HL-60 (cell line): ENCODE data around the gene CHCHD6.

Experiments
- DNase-seq, 2 experiments: peaks; one replicate each; pipeline ENCODE4 v3.0.0-alpha.2; 2010 to 2020; ENCODE audit warnings: low read depth in 1 of 2, low spot score in 1 of 2
- H3K27ac ChIP-seq: fragments of 250-450 bp; sonication (Bioruptor Pico); replicated peaks from 2 replicates; pipeline ENCODE4 v1.5.1; 2020; ENCODE audit warnings: mild to moderate bottlenecking, moderate library complexity
- H3K27me3 ChIP-seq: fragments of 250-450 bp; sonication (Bioruptor Pico); 2 replicates; pipeline ENCODE4 v1.5.1; 2021; ENCODE audit warnings: mild to moderate bottlenecking, moderate library complexity; ENCODE audit not compliant: insufficient read depth, poor library complexity, severe bottlenecking
- H3K4me3 ChIP-seq: replicated peaks from 2 replicates; pipeline ENCODE4 v1.5.1; 2011; ENCODE audit warnings: mild to moderate bottlenecking, control low read depth, low read length; ENCODE audit not compliant: insufficient read depth
- CTCF ChIP-seq: IDR thresholded peaks from one replicate; pipeline ENCODE4 v1.5.1; 2011; ENCODE audit warnings: low read length, control low read depth, inconsistent platforms; ENCODE audit not compliant: insufficient read depth
- GABPA ChIP-seq: IDR thresholded peaks from 2 replicates; pipeline ENCODE4 v1.6.1; 2012; ENCODE audit warnings: low read depth
- POLR2AphosphoS5 ChIP-seq: IDR thresholded peaks from 2 replicates; pipeline ENCODE4 v1.6.1; 2012; ENCODE audit warnings: low read depth
- REST ChIP-seq: IDR thresholded peaks from 2 replicates; pipeline ENCODE4 v1.6.1; 2012; ENCODE audit warnings: low read depth; ENCODE audit not compliant: insufficient replicate concordance
- SPI1 ChIP-seq: IDR thresholded peaks from 2 replicates; pipeline ENCODE4 v1.6.1; 2012; ENCODE audit warnings: low read depth, mild to moderate bottlenecking, borderline replicate concordance

CHCHD6 gene

GRCh38 chr3:126666658-126667528 lies 37.1 kb upstream of the CHCHD6 start:
- no peak for TF ChIP-seq SPI1
- no peak for TF ChIP-seq REST
- TF ChIP-seq CTCF, result no peak
- TF ChIP-seq GABPA, result no peak
- TF ChIP-seq POLR2AphosphoS5, result no peak
- no peak for DNase-seq
- H3K4me3 ChIP-seq, result no peak overlapping the region
- no peaks in the 10 kb centered on the region for H3K27me3 ChIP-seq
- no peak overlapping the region for H3K27ac ChIP-seq

- TF ChIP-seq REST (no peak), CTCF (no peak), SPI1 (no peak), GABPA (no peak), POLR2AphosphoS5 (no peak)
- H3K27me3 ChIP-seq, result no peaks in the 10 kb centered on the region
- no peak overlapping the region for H3K27ac ChIP-seq
- DNase-seq, result no peak
- no peak overlapping the region for H3K4me3 ChIP-seq
Measured at GRCh38 chr3:126667631-126668449, 36.2 kb upstream of the CHCHD6 start.

- Histone ChIP-seq H3K4me3 (no peak overlapping the region), H3K27ac (no peak overlapping the region), H3K27me3 (no peaks in the 10 kb centered on the region)
- no peak for DNase-seq
- TF ChIP-seq SPI1, result no peak
Measured at GRCh38 chr3:126668450-126669401, 35.3 kb upstream of the CHCHD6 start.

GRCh38 chr3:126671521-126671920 lies 32.5 kb upstream of the CHCHD6 start:
- TF ChIP-seq SPI1, result peak; percentile 6; the same call in 1 of the 2 replicates
- TF ChIP-seq CTCF, result no peak
- TF ChIP-seq POLR2AphosphoS5, result no peak
- TF ChIP-seq REST, result no peak
- no peak for TF ChIP-seq GABPA
- no peak for DNase-seq

More at GRCh38 chr3:126671521-126671920, 32.5 kb upstream of the CHCHD6 start:
- Histone ChIP-seq H3K4me3 (no peak overlapping the region), H3K27ac (no peak overlapping the region), H3K27me3 (no peaks in the 10 kb centered on the region)
